Measurements from ENCODE around the gene SLC6A16.
A peak's percentile ranks its signal among the peaks of the same experiment; 100 is the strongest.

- TF ChIP-seq EZH2 (IDR thresholded peaks at IDR 0.05; ENCODE audit: borderline replicate concordance, low read length) (no peak), CTCF (conservative IDR thresholded peaks at IDR 0.05 in 1 of 2, IDR thresholded peaks at IDR 0.05 in 1 of 2; ENCODE audit: extremely low read depth in 1 of 2, insufficient read depth in 1 of 2, low read depth in 1 of 2, low read length in 2 of 2) (peak in 1 of 2 donors; percentile 24)
Measured at GRCh38 chr19:49347835-49348234, 22.8 kb upstream of the SLC6A16 start.

All from mammary epithelial cell (primary cell).